ENCODE data around the gene CACNB2. TPM values are rescaled to one million over a fixed set of nuclear protein-coding genes. Genes with fewer than 3 reads are reported as not detected.
"Not testable (repeated sequence)": the region's sequence is repeated elsewhere in the genome, so short reads cannot be mapped to it uniquely, and the experiment has no call there.

CACNB2 gene
- polyA plus RNA-seq, 1 donor: 5.8 TPM

GRCh38 chr10:18144928-18145327 lies 4.7 kb downstream of the CACNB2 start:
- no peak for DNase-seq

- no peak for DNase-seq
These were observed 5.4 kb downstream of the CACNB2 start for GRCh38 chr10:18145652-18146051.

- DNase-seq: no peak
These were observed 9.1 kb downstream of the CACNB2 start for GRCh38 chr10:18149196-18149800.

GRCh38 chr10:18151356-18151890 lies 11.2 kb downstream of the CACNB2 start:
- DNase-seq: no peak

DNA sequence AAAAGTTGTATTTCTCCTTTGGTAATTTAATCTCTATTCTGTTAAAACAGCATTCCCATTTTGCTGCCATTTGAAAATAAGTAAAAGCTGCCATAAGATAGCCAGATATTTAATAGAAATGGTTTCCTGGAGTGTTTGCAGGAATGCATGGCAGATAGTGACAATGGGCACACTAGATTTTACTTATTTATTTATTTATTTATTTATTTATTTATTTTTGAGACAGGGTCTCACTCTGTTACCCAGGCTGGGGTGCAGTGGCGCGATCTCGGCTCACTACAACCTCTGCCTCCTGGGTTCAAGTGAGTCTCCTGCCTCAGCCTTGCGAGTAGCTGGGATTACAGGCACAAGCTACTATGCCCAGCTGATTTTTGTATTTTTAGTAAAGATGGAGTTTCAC lies 13.2 kb downstream of the CACNB2 start:
- not testable (repeated sequence) for DNase-seq

DNA sequence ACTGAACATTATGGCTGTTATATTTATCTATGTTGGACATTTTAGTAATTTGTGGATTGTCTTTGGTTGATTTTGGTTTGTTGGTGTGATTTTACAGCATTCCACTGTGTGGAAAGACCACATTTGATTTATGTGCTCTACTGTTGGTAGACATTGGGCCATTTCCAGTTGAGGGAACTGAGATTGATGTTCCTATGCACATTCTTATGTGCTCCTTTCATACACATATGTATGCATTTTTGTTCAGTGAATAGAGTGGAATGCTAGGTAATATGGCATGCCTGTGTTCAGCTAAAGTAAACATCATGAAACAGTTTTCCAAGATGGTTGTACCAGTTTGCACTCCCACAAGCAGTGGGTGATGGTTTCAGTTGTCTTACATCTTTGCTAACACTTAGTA lies 15.1 kb downstream of the CACNB2 start:
- DNase-seq: no peak

DNA sequence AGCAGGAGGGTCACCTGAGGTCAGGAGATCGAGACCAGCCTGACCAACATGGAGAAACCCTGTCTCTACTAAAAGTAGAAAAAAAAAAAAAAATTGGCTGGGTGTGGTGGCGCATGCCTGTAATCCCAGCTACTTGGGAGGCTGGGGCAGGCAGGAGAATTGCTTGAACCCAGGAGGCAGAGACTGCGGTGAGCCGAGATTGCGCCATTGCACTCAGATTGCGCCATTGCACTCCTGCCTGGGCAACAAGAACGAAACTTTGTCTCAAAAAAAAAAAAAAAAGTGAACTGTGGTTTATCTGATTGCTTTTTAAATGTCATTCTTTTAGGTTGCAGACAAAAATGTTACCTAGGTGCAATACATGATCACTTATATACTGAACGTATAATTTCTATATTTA lies 16.6 kb downstream of the CACNB2 start:
- not testable (repeated sequence) for DNase-seq

DNA sequence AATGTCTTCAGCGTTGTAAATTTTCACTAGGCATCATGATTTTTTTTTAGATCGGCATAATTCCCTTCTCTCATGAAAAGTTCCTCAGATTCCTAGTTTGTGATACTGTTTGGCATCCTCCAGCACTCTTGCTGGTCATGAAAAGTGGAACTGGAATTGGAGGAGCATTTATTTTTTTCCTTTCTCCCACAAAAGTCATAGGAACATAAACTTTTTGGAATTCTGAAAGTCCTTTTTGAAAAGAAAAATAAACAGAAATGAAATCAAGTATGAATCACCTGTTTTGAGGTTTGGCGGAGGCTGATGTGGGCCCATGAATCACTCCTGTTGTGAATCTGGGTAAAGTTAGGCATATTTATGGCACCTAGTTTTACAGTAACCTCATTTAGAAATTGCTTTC lies 17.7 kb downstream of the CACNB2 start:
- no peak for DNase-seq

GRCh38 chr10:18158773-18159265 lies 18.6 kb downstream of the CACNB2 start:
- DNase-seq: no peak

- DNase-seq: no peak
These were observed 19.3 kb downstream of the CACNB2 start for GRCh38 chr10:18159557-18159956.

DNA sequence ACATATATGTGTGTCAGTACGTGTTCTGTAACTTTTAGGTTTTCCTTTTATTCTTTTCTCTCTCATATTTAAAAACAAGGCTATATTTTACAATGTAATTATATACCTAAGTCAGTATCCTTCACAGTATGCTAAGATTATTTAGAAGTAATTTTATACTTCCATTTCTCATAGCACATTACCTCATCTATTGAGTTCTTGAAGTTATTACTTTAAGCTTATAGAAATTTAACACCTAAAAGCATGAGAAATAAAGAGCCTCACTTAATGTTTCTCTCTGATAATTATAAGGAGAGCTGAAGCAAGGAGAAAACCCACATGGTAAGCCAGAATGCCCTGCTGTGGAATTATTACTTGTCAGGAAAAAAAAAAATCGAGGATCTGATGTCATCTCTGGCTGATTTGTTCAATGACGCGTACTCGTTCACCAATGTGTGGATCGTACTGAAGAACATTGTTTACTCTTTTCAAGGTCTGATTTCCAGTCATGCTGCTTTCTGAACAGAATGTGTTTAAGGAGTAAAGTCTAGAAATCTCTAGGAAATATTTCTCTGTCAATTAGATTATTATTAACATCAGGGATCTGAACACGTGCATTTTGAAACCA lies 21.9 kb downstream of the CACNB2 start:
- DNase-seq: no peak

GRCh38 chr10:18164093-18164492 lies 23.9 kb downstream of the CACNB2 start:
- no peak for DNase-seq

DNA sequence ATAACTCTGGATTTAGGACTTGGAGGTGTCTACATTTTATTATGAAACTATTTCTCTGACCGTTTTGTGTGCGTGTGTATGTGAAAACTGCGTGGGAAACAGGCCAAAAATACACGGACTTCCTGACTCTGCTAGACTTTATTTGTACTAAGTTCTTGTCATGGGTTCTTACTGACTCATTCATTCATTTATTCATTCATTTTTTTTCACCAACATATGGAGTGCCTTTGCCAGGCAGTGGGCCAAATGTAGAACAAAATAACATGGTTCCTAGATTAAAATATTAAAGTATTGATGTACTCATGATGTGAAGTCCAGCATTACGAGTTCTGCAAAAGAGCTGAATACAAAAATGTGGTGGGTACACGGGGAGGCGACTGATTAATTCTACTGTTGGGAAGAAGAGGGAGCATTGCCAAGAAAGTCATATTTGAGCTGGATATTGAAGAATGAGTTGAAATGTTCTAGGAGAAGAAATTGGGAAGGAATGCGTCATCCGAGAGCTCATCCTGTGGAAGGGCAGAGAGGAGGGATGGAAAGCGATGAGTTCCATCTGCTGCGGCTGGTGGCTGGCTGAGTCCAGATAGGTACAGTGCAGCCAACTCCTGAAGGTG lies 24.6 kb downstream of the CACNB2 start:
- no peak for DNase-seq

DNA sequence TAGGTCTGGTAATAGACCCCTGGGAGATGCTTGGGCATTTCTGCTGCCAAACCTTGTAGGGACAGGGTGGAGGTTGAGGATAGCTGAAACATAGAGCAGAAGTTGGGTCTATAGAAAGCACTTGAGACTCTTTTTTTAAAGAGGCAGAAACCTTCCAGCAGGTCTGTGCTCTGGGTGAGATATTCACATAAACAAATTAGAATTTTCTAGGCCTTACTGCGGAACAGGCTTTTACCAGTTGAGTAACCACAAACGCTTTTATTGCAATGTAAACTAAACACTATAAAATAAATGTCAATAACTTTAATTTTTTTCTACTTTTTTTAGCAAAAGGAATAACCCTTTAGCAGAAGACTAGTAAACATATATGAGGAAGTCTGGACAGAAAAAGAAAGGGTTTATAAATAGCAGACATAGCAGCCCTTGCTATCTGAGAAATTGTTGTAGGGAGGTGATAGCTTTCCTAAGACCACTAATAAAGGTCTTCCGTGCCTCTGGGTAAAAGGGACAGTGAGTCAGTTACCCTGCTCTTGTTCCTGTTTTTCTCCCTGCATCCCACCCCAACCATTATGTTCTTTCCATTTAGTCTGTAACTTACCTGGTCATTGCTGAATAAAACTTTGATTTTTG lies 38.7 kb downstream of the CACNB2 start:
- no peak for DNase-seq

- no peak for DNase-seq
These were observed 39.7 kb downstream of the CACNB2 start for GRCh38 chr10:18179891-18180290.

DNA sequence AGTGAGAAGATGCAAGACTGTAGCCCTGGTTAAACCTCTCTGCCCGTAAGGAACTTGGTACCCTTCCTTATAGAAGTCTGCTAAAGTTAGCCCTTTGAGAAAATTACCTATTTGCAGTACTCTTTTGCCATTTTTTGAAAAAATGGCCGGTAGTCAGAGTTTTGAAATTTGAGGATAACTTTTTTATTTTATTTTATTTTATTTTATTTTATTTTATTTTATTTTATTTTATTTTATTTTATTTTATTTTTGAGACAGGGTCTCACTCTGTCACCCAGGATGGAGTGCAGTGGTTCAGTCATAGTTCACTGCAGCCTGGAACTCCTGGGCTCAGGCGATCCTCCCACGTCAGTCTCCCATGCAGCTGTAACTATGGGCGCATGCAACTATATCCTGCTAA lies 41.2 kb downstream of the CACNB2 start:
- not testable (repeated sequence) for DNase-seq

GRCh38 chr10:18185621-18186020 lies 45.4 kb downstream of the CACNB2 start:
- no peak for DNase-seq

DNA sequence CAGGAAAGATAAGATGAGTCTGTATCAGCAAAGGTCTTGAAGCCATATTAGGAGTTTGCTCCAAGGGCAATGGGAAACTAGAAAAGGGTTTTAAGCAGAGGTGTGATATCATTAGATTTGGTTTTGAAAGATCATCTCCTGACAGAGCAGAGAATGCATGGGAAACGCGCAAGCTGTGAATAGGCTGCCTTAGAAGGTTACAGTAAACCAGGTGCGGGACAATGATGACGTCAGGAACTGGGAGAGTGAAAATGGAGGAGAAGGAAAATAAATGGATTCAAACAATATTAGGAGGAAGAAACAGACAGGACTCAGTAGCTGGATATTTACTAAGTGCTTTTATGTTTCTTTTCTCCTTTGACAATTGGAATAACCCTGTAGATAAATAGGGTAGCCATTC lies 50.6 kb downstream of the CACNB2 start:
- DNase-seq: no peak

- no peak for DNase-seq
These were observed 54.4 kb downstream of the CACNB2 start for GRCh38 chr10:18194634-18195033.

DNA sequence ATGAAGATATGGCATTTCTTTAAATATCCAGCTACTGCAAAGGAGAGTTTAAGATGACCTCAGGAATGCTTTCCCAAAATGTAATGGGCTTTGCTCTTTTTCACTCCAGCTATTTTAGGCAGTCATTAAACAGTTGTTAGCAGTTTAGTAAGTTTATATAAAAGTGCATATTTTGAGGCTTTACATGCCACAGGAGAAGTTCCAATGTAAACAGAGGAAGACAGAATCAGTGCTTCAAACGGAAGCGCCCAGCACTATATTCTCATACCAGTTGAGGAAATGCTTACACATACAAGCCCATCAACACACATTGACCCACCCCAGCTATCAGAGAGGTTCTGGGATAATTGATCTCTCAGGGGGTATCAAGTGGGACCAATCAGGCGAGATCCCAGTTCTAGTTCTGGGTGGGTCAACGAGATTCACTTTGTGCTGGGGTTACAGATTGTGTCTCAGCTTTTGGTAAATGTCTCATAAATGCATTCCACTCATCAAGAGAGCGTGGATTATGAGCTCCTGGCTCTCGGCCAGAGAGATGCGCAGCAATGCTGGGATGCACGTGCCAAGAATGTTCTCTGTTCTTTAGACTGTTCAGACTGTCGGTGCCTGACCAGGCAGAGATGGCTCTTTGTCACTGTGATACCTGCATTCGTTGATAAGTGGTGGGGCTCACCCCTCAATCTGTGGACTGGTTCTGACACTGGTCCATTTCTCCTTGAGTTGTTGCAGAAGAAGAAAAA lies 55.0 kb downstream of the CACNB2 start:
- no peak for DNase-seq

GRCh38 chr10:18196806-18197550 lies 56.8 kb downstream of the CACNB2 start:
- DNase-seq: no peak

All from left kidney (tissue), 2 donors.